Measurements from ENCODE around the gene MFAP3L. TPM values are rescaled to one million over a fixed set of nuclear protein-coding genes. Genes with fewer than 3 reads are reported as not detected.

Gene MFAP3L
- total and polyA plus RNA-seq, 7 experiments from 2014 or later = 0.05 to 2.0 (median 0.92) TPM

GRCh38 chr4:169968999-169969398 is 57.2 kb downstream of the MFAP3L start:
- H3K27me3 ChIP-seq (ENCODE audit: control insufficient read depth in 2 of 2, insufficient read depth in 2 of 2, low read length in 2 of 2) = no peaks in the 10 kb centered on the region
- ChIA-PET CTCF (no interaction called here), POLR2A (no interaction called here)
- Mint-ChIP-seq H3K36me3 (no peaks in the 10 kb centered on the region), H3K27me3 (peaks cover under 1 to 19% (median 9%) of the 10 kb centered on the region in 5 donors), H3K4me1 (no peaks in the 10 kb centered on the region), H3K27ac (no peak overlapping the region), H3K4me3 (no peak overlapping the region), H3K9me3 (peaks cover 0 to 10% (median 2%) of the 10 kb centered on the region in 11 donors)
- no peak overlapping the region for H3K4me3 ChIP-seq (ENCODE audit: low read length)
- no peaks in the 10 kb centered on the region for H3K9me3 ChIP-seq (ENCODE audit: control insufficient read depth in 2 of 3, low read length in 3 of 3)
- intact Hi-C loops (cut with micrococcal nuclease) = no loop called here
- H3K4me1 ChIP-seq (ENCODE audit: control insufficient read depth in 2 of 2, insufficient read depth in 2 of 2, low read length in 2 of 2) = no peaks in the 10 kb centered on the region
- no peak overlapping the region for H3K27ac ChIP-seq (ENCODE audit: low read depth, low read length)
- no peak for ATAC-seq
- no peaks in the 10 kb centered on the region for H3K36me3 ChIP-seq (ENCODE audit: control insufficient read depth in 2 of 3, insufficient read depth in 3 of 3, low read length in 3 of 3)
- no peak for DNase-seq

DNA sequence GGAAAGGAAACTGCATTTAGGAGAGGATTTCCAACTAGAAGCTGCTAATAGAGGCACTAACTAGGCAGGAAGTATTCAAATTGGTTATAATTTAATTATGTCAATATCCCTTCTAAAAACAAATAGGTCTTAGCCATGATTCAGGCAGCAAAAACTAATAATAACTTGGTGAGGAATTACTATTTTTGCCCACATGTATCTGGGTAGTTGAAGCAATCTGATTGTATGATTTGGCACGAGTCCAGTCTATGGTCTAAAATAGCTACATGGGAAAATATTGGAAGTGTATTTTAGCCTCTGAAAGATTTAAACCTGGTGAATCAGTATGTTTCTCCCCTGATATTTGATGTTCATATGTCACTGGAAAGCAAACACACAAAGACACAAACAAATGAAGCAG is 62.2 kb downstream of the MFAP3L start:
- ATAC-seq = no peak
- no peak for DNase-seq
- Histone ChIP-seq H3K4me1 (ENCODE audit: control insufficient read depth in 2 of 2, insufficient read depth in 2 of 2, low read length in 2 of 2) (no peaks in the 10 kb centered on the region), H3K27me3 (ENCODE audit: control insufficient read depth in 2 of 2, insufficient read depth in 2 of 2, low read length in 2 of 2) (no peaks in the 10 kb centered on the region), H3K9me3 (ENCODE audit: control insufficient read depth in 2 of 3, low read length in 3 of 3) (no peaks in the 10 kb centered on the region), H3K36me3 (ENCODE audit: control insufficient read depth in 2 of 3, insufficient read depth in 3 of 3, low read length in 3 of 3) (no peaks in the 10 kb centered on the region), H3K4me3 (ENCODE audit: low read length) (no peak overlapping the region), H3K27ac (ENCODE audit: low read depth, low read length) (no peak overlapping the region)
- Mint-ChIP-seq H3K36me3 (peaks cover 0 to 4% (median 0%) of the 10 kb centered on the region in 5 donors), H3K27me3 (peaks cover 0 to 19% (median 6%) of the 10 kb centered on the region in 5 donors), H3K27ac (no peak overlapping the region), H3K9me3 (peaks cover 0 to 21% (median 2%) of the 10 kb centered on the region in 11 donors), H3K4me1 (no peaks in the 10 kb centered on the region), H3K4me3 (no peak overlapping the region)
- ChIA-PET POLR2A (no interaction called here), CTCF (no interaction called here)
- intact Hi-C loops (cut with micrococcal nuclease) = no loop called here

GRCh38 chr4:169959254-169959653 is 66.9 kb downstream of the MFAP3L start:
- peaks cover 0 to 11% (median 0%) of the 10 kb centered on the region in 11 donors for H3K9me3 Mint-ChIP-seq
- H3K4me3 Mint-ChIP-seq = no peak overlapping the region
- POLR2A ChIA-PET = no interaction called here
- intact Hi-C loops (cut with micrococcal nuclease) = no loop called here
- no peaks in the 10 kb centered on the region for H3K9me3 ChIP-seq (ENCODE audit: control insufficient read depth in 2 of 3, low read length in 3 of 3)
- H3K4me3 ChIP-seq (ENCODE audit: low read length) = no peak overlapping the region
- no peaks in the 10 kb centered on the region for H3K36me3 ChIP-seq (ENCODE audit: control insufficient read depth in 2 of 3, insufficient read depth in 3 of 3, low read length in 3 of 3)
- peaks cover 0 to 4% (median 0%) of the 10 kb centered on the region in 5 donors for H3K36me3 Mint-ChIP-seq
- peaks cover 0 to 14% (median 10%) of the 10 kb centered on the region in 5 donors for H3K27me3 Mint-ChIP-seq
- CTCF ChIA-PET = interaction anchor here (0.7 kb wide), 1 partner anchor 73 kb away, joined by 3 read pairs; no protein-coding TSS in a partner anchor
- no peaks in the 10 kb centered on the region for H3K4me1 ChIP-seq (ENCODE audit: control insufficient read depth in 2 of 2, insufficient read depth in 2 of 2, low read length in 2 of 2)
- no peak overlapping the region for H3K27ac Mint-ChIP-seq
- H3K27ac ChIP-seq (ENCODE audit: low read depth, low read length) = no peak overlapping the region
- DNase-seq (no peak), ATAC-seq (no peak)
- no peaks in the 10 kb centered on the region for H3K4me1 Mint-ChIP-seq
- H3K27me3 ChIP-seq (ENCODE audit: control insufficient read depth in 2 of 2, insufficient read depth in 2 of 2, low read length in 2 of 2) = no peaks in the 10 kb centered on the region

- Mint-ChIP-seq H3K27me3 (peaks cover 0 to 14% (median 12%) of the 10 kb centered on the region in 5 donors), H3K36me3 (peaks cover 0 to 4% (median 0%) of the 10 kb centered on the region in 5 donors), H3K9me3 (peaks cover 0 to 11% (median 0%) of the 10 kb centered on the region in 11 donors), H3K27ac (no peak overlapping the region), H3K4me1 (no peaks in the 10 kb centered on the region), H3K4me3 (no peak overlapping the region)
- CTCF ChIA-PET = no interaction called here
- Histone ChIP-seq H3K27me3 (ENCODE audit: control insufficient read depth in 2 of 2, insufficient read depth in 2 of 2, low read length in 2 of 2) (no peaks in the 10 kb centered on the region), H3K9me3 (ENCODE audit: control insufficient read depth in 2 of 3, low read length in 3 of 3) (no peaks in the 10 kb centered on the region), H3K27ac (ENCODE audit: low read depth, low read length) (no peak overlapping the region), H3K36me3 (ENCODE audit: control insufficient read depth in 2 of 3, insufficient read depth in 3 of 3, low read length in 3 of 3) (no peaks in the 10 kb centered on the region), H3K4me3 (ENCODE audit: low read length) (no peak overlapping the region), H3K4me1 (ENCODE audit: control insufficient read depth in 2 of 2, insufficient read depth in 2 of 2, low read length in 2 of 2) (no peaks in the 10 kb centered on the region)
- POLR2A ChIA-PET = no interaction called here
- DNase-seq = no peak
- ATAC-seq = no peak
- intact Hi-C loops (cut with micrococcal nuclease) = no loop called here
These were observed 67.6 kb downstream of the MFAP3L start for GRCh38 chr4:169958629-169959028.

DNA sequence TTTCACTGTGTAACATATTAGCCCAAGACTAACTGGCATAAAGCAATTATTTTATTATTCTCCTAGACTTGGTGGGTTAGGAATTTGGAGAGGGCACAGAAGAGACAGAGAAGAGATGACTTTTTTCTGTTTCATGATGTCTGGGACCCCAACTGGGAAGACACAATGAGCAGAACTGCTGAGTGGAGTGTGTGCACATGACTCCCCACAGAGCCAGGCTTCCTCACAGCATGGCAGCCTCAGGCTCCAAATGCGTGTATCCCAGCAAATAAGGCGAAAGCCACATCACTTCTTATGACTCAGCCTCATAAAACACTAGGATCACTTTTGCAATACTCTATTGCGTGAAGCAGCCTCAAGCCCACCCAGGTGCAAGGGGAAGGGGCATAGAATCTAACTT is 68.4 kb downstream of the MFAP3L start:
- DNase-seq = no peak
- H3K36me3 Mint-ChIP-seq = peaks cover 0 to 4% (median 0%) of the 10 kb centered on the region in 5 donors

GRCh38 chr4:169956091-169956843 is 69.9 kb downstream of the MFAP3L start:
- H3K27me3 ChIP-seq (ENCODE audit: control insufficient read depth in 2 of 2, insufficient read depth in 2 of 2, low read length in 2 of 2) = no peaks in the 10 kb centered on the region
- no peaks in the 10 kb centered on the region for H3K36me3 ChIP-seq (ENCODE audit: control insufficient read depth in 2 of 3, insufficient read depth in 3 of 3, low read length in 3 of 3)
- no peak for DNase-seq
- Mint-ChIP-seq H3K36me3 (no peaks in the 10 kb centered on the region), H3K4me3 (no peak overlapping the region), H3K27ac (no peak overlapping the region), H3K27me3 (peaks cover 0 to 14% (median 10%) of the 10 kb centered on the region in 5 donors), H3K9me3 (peaks cover 0 to 6% (median 0%) of the 10 kb centered on the region in 11 donors), H3K4me1 (peaks cover 0 to 5% (median 0%) of the 10 kb centered on the region in 7 donors)
- H3K4me1 ChIP-seq (ENCODE audit: control insufficient read depth in 2 of 2, insufficient read depth in 2 of 2, low read length in 2 of 2) = no peaks in the 10 kb centered on the region
- H3K27ac ChIP-seq (ENCODE audit: low read depth, low read length) = no peak overlapping the region
- ATAC-seq = no peak
- intact Hi-C loops (cut with micrococcal nuclease) = no loop called here
- ChIA-PET CTCF (no interaction called here), POLR2A (no interaction called here)
- no peaks in the 10 kb centered on the region for H3K9me3 ChIP-seq (ENCODE audit: control insufficient read depth in 2 of 3, low read length in 3 of 3)
- no peak overlapping the region for H3K4me3 ChIP-seq (ENCODE audit: low read length)

More for the DNA sequence above, 68.4 kb downstream of the MFAP3L start:
- ATAC-seq = no peak
- Mint-ChIP-seq H3K4me1 (peaks cover 0 to 3% (median 0%) of the 10 kb centered on the region in 7 donors), H3K27me3 (peaks cover 0 to 14% (median 13%) of the 10 kb centered on the region in 5 donors), H3K4me3 (no peak overlapping the region), H3K9me3 (peaks cover 0 to 11% (median 0%) of the 10 kb centered on the region in 11 donors), H3K27ac (no peak overlapping the region)
- CTCF ChIA-PET = no interaction called here
- no peak overlapping the region for H3K4me3 ChIP-seq (ENCODE audit: low read length)
- H3K27me3 ChIP-seq (ENCODE audit: control insufficient read depth in 2 of 2, insufficient read depth in 2 of 2, low read length in 2 of 2) = no peaks in the 10 kb centered on the region
- POLR2A ChIA-PET = no interaction called here
- intact Hi-C loops (cut with micrococcal nuclease) = no loop called here
- H3K36me3 ChIP-seq (ENCODE audit: control insufficient read depth in 2 of 3, insufficient read depth in 3 of 3, low read length in 3 of 3) = no peaks in the 10 kb centered on the region
- H3K9me3 ChIP-seq (ENCODE audit: control insufficient read depth in 2 of 3, low read length in 3 of 3) = no peaks in the 10 kb centered on the region
- H3K27ac ChIP-seq (ENCODE audit: low read depth, low read length) = no peak overlapping the region
- no peaks in the 10 kb centered on the region for H3K4me1 ChIP-seq (ENCODE audit: control insufficient read depth in 2 of 2, insufficient read depth in 2 of 2, low read length in 2 of 2)

GRCh38 chr4:169955521-169955920 is 70.7 kb downstream of the MFAP3L start:
- H3K9me3 ChIP-seq (ENCODE audit: control insufficient read depth in 2 of 3, low read length in 3 of 3) = no peaks in the 10 kb centered on the region
- Mint-ChIP-seq H3K4me3 (no peak overlapping the region), H3K9me3 (peaks cover 0 to 6% (median 0%) of the 10 kb centered on the region in 11 donors), H3K27me3 (peaks cover 0 to 14% (median 10%) of the 10 kb centered on the region in 5 donors), H3K4me1 (peaks cover 0 to 5% (median 0%) of the 10 kb centered on the region in 7 donors), H3K36me3 (no peaks in the 10 kb centered on the region), H3K27ac (no peak overlapping the region)
- H3K4me1 ChIP-seq (ENCODE audit: control insufficient read depth in 2 of 2, insufficient read depth in 2 of 2, low read length in 2 of 2) = no peaks in the 10 kb centered on the region
- no peaks in the 10 kb centered on the region for H3K27me3 ChIP-seq (ENCODE audit: control insufficient read depth in 2 of 2, insufficient read depth in 2 of 2, low read length in 2 of 2)
- ChIA-PET POLR2A (no interaction called here), CTCF (no interaction called here)
- intact Hi-C loops (cut with micrococcal nuclease) = no loop called here
- H3K4me3 ChIP-seq (ENCODE audit: low read length) = no peak overlapping the region
- H3K36me3 ChIP-seq (ENCODE audit: control insufficient read depth in 2 of 3, insufficient read depth in 3 of 3, low read length in 3 of 3) = no peaks in the 10 kb centered on the region
- DNase-seq (no peak), ATAC-seq (no peak)
- H3K27ac ChIP-seq (ENCODE audit: low read depth, low read length) = no peak overlapping the region

Data from naive thymus-derived CD4-positive, alpha-beta T cell (primary cell).